NCI-H446 (cell line): ENCODE results near the gene HADHA.
"Not testable (repeated sequence)": the region's sequence is repeated elsewhere in the genome, so short reads cannot be mapped to it uniquely, and the experiment has no call there.

Source experiments
- DNase-seq, 2 experiments: peaks; one replicate each; lab custom pipeline; 2025; lab: John Stamatoyannopoulos, UW

HADHA gene

DNA sequence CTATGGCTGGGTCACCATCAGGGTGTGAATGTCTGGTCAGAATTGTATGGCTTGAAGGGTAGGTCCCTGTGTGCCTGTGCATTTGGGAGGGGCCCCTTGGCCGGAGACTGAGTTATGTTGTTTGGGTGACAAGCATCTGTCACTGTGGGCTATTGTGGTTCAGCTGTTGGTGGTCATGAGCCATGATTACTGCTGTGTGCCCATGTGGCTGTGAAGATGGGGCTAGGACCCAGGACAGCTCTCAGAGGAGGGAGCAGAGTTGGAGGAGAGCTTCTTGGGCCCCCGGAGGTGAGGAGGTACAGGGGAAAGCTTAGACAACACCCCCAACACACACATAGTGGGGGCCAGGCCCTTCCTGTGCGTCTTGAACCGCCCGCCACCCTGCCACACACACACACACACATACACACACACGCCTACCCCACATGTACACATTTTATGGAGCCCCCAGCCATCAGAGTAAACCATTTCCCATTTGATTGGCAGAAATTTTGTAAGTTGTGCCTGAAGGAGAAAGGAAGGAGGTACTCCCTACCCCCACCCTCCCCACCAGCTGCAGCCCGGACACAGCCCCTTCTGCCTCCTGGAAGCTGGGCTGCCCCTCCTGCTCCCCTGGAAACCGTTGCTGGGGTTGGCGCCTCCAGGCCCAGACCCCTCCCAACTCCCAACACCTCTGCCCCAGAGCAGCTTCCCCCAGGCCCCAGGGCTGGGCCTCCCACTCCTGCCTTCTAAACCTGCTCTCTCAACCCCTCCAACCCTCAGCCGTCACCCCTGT is 69.6 kb downstream of the HADHA start:
- DNase-seq: no peak

DNA sequence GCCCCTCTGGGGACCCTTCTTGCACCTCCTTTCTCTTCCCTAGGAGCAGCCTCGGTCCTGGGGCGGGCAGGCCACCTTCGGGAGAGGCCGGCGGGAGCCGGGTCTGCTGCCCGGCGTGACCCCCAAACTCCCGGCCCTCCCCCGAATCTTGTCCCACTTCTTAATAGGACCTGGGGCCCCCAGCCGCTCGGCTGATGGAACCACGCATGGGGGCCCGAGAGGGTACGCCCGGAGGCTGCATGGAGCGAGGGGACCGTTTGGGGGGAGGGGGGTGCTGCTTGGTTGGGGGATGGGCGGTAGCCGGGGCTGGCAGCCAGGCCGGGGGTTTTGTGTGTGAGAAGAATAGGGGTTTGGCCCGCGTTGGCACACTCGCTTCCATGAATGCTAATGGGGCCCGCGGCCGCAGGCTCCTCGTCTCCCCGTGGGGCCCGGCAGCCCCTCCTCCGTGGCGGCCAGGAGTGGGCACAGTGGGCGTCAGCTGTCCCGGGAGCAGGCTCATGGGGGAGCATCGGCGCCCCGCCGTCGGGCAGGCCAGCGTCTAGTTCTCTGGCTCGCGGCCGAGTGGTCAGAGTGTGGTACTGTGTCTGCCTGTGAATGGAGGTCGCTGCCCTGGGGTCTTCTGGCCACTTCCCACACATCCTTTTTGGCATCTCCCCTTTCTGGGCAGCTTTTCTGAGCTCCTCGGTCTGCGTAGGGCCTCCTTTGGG is 70.5 kb downstream of the HADHA start:
- DNase-seq: no peak

DNA sequence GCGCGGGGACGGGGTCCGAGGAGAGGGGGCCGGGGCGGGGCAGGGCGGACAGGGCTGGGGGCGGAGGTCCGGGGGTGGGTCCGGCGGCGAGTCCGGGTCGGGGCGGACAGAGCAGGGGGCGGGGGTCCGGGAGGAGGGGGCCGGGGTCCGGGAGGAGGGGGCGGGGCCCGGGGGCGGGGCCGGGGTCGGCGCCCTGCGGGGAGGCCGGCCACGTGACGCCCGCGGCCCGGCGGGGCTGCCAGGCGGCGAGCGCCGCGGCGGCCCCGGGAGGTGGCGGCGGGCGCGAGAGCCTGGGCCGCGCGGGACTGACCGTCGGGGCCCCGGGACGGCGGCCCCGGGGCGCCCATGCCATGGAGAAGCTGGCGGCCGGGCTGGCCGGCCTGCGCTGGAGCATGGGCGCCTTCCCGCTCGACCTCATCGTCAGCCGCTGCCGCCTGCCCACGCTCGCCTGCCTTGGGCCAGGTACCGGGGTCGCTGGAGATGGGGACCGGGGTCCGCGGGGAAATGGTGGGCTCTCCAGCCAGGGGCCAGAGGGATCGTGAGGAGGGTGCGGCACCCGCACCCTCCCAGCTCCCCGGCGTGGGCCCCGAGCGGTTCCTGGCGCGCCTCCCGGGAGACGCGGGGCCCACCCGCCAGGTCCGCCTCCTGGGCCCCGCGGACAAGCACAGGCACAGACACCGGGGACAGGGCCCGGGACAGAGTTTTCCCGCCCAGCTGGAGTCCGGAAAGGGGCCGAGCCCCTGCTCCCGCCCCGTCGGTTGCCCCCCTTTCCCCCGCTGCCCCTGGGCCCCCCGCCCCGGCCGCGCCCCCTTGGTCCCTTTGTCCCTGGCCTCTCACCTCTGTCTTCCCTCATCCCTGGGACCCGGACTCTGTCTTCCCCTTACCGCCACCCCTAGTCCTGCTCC is 71.3 kb downstream of the HADHA start, which contains the start of gene GAREM2:
GAREM2 (plus strand) TSS at position 218 of the 905 bp plus-strand sequence; CDS start at position 351, 133 bp downstream.
- peak in 1 of 2 experiments; percentile 17 for DNase-seq

DNA sequence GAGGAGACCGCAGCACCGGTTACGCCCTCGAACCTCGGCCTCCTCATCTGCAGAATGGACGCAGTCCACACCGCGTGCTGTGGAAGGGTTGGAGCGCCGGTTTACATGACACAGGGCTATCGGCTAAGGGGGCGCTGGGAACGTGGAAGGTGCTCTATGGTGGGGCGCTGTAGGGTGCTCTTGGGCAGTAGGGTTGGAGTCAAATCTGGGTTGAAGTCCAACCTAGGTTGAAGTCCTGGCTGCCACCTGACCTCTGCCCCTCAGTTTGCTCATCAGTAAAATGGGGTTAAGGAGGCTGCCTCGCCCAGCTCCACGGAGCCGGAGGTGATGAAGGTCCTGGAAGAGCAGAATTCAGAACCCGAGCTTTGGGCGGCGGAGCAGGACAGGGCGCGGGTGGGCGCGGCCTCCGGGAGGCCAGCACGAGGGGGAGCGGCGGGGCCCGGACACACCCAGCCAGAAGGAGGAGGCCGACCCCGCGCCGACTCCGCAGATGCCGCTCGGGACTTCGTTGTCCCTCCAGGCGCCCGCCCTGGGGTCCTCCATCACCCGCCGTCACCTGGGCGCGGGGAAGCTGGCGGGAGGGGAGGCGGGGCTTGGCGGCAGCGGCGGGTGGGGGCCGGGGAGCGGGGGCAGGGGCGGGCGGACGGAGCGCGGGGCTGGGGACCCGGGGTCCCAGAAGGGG is 72.1 kb downstream of the HADHA start:
- DNase-seq: no peak

DNA sequence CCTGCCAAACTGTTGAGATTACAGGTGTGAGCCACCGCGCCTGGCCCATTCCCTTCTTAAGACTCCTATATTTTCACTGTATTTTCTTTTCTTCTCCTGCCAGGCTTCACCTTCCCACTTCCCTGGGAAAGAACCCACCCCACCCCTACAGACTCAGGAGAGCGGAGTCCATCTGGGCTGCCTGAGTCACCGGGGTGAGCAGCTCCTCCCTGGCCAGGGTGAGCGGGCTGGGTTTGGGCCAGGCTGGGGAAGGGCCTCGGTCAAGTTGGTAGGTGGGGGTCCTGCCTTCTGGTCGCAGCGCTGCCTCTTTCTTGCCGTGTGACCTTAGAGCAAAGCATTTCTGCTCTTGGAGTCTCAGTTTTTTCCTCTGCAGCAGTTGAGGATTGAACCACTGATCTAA is 73.6 kb downstream of the HADHA start:
- no peak for DNase-seq

DNA sequence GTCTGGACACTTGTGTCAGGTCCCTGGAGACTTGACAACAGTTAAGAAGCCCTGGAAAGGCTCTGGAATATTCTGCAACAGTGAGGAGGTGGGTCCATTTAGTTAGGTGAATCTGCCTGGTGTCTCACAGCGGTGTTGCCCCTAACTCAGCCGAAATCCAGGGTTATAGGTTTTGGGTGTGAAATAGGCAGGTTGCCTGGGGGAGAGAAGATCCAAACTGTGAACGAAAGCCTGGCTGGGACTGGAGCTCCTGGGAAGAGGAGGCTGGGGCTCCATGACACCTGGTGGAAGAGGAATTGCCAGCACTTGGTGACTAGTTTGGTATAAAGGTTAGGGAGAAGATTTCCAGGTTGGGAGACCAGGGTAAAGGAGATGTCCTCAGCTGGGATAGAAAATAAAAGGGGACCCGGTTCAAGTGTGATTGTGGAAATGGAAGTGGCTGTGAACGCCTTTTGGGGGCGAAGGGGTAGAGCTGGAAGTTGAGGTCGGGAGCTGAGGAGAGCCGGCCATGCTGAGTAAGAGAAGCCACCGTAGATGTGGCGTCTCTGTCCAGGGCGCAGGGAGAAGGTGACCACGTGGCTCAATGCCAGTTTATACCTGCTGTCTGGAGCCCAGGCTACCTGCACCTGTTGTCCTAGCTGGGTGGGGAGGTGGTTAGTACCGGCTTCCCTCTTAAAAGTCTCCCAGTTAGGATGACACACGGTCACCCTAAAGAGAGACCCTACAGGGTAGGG is 74.6 kb downstream of the HADHA start:
- DNase-seq: no peak

DNA sequence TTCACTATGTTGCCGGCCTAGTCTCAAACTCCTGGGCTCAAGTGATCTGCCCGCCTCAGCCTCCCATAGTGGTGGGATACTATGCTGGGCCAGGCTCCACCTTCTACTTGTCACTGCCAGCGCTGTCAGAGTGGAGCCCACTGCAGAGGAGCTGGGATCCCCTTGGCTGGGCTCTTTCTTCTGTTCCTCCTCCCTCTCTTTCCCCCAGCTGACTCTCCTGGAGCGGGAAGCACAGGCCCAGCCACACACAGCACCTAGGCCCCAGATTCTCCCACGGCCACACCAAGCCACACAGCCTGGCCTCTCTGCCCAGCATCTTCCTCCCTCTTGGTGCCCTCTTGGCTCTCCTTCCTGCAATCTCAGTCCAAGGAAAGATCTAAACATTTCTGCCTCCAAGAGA is 75.2 kb downstream of the HADHA start:
- no peak for DNase-seq

DNA sequence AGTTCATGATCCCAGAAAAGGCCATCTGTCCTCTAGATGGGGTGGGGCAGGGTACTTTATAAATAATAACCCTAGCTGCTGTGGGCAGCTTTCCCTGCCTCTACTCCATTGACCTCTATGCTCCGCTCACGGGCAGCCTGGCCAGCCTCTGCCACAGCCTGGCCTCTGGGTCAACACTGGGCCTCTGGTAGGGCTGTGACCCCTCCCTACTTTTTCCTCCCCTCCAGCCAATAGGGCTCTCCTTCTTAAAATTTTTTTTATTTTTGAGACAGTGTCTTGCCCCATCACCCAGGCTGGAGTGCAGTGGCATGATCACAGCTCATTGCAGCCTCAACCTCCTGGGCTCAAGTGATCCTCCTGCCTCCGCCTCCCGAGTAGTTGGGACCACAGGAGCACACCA is 75.6 kb downstream of the HADHA start:
- no peak for DNase-seq

DNA sequence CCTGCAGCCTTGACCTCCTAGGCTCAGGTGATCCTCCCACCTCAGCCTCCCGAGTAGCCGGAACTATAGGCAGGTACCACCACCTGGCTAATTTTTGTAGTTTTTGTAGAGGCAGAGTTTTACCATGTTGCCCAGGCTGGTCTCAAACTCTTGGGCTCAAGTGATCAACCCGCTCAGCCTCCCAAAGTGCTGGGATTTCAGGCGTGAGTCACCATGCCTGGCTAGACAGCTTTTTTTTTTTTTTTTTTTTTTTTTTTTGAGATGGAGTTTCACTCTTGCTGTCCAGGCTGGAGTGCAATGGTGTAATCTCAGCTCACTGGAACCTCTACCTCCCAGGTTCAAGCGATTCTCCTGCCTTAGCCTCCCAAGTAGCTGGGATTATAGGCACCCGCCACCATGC is 77.9 kb downstream of the HADHA start:
- DNase-seq: not testable (repeated sequence)

DNA sequence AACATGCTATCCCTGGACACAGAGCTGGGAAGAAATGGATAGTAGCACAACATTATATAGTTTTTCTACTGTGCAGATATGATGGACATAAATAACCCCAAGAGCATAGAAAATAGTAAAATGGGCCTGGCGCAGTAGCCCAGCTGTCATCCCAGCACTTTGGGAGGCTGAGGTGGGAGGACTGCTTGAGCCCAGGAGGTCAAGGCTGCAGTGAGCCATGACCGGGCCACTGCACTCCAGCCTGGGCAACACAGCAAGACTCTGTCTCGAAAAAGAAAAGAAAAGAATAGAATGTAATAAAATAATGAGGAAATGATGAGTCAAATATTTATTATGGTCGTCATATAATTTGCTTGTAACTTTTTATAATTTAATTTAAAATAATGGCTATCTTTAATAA is 79.0 kb downstream of the HADHA start:
- no peak for DNase-seq

DNA sequence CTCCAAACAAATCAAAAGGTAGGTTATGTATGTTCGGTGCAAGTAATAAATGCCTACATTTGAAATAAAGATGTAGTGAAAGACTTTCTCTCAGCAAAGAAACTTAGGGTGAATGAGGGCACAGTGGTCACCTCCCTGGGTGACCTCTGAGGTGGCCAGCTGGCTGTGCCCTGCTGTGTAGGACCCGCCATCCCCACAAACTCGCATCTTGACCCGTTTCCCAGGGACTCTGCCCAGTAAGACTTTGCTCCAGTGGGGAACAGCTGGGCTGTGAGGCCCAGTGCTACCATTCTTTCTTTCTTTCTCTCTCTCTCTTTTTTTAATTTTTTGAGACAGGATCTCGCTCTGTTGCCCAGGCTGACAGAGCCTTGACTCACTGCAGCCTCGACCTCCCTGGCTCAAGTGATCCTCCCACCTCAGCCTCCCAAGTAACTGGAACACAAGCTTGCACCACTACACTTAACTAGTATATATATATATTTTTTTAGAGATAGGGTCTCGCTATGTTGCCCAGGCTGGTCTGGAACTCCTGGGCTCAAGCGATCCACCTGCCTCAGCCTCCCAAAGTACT is 79.7 kb downstream of the HADHA start:
- DNase-seq: no peak

DNA sequence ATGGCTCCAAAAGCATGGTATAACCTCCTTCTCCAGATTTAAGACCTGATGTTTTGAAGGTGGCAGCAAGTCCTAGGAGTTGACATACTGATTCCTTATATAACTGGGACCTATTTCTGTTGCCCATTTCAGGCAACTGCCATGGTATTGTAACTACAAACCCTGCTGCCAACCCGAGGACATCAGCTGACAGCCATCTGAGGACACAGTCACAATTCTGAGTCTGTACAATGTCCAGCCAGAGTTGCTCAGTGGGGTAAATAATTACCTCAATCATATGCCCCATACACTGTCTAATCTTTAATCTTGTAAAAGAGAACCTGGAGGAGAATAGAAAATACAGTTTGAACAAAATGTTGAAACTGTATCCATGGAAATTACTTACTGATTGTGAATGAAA is 80.2 kb downstream of the HADHA start:
- no peak for DNase-seq

DNA sequence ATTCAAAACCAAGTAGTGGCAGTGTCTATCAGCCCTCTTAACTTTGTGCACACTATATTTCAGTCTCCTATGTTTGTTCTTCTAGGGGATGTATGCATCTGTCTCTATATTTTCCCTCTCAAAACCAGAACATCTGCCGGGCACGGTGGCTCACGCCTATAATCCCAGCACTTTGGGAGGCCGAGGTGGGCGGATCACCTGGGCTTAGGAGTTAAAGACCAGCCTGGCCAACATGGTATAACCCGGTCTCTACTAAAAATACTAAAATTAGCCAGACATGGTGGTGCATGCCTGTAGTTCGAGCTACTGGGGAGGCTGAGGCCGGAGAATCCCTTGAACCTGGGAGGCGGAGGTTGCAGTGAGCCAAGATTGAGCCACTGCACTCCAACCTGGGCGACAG is 81.5 kb downstream of the HADHA start:
- DNase-seq: no peak

DNA sequence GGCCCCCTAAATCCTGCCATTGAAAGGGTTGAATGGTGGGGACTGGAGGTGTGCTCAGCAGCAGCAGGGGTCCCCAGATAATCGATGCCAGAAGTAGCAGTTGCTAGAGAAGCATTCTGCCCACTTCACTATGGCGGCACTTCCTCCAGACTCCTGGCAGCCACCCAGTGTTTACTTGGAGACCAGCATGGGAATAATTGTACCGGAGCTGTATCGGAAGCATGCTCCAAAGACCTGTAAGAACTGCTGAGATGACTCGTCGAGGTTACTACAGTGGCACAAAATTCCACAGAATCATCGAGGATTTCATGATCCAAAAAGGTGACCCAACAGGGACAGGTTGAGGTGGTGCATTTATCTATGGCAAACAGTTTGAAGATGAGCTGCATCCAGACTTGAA is 82.5 kb downstream of the HADHA start:
- no peak for DNase-seq

DNA sequence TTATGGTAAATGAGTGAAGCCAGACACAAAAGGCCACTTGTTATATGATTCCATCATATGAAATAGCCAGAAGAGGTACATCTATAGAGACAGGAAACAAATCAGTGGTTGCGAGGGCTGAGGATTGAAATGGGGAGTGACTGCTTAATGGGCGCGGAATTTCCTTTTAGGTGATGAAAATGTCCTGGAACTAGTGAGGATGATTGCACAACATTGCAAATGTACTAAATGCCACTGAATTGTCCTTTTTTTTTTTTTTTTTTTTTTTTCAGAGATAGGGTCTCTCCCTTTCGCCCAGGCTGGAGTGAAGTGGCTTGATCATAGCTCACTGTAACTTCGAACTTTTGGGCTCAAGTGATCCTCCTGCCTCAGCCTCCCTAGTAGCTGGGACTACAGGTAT is 86.9 kb downstream of the HADHA start:
- no peak for DNase-seq

DNA sequence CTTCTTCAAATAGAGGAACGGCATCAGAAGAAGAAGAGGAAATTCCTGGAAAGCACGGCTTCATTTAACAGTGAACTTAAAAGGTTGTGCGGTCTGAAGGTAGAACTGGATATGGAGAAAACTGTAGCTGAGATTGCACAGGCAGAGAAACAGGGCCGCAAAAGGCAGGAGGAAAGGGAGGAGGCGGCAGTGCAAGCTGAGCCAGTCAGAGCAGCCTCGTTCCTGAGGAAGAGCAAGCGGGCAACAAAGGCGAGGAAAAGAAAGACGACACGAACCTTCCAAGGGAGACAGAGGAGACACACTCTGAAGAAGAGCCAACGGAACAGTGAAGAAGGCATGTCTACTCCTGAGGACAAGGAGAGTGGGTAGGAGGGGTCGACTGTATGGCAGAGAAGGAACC is 94.2 kb downstream of the HADHA start:
- DNase-seq: no peak

DNA sequence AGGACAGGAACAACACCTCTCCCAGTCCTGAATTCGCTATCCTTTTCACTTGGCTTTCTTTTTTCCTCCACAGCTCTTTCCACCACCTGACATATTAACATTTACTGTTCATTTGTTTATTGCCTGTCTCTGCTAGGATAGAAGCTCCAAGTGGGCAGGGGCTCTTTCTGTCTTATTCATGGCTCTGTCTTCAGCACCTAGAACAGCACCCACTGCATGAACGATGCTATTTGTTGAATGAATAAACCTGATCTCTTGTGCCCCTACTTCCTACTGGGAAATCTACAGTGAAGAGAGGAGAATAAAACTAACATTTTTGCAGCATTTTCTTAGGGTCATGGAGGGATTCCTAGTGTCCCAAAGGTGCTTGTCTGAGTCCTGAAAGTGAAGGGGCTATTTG is 95.9 kb downstream of the HADHA start:
- no peak for DNase-seq

DNA sequence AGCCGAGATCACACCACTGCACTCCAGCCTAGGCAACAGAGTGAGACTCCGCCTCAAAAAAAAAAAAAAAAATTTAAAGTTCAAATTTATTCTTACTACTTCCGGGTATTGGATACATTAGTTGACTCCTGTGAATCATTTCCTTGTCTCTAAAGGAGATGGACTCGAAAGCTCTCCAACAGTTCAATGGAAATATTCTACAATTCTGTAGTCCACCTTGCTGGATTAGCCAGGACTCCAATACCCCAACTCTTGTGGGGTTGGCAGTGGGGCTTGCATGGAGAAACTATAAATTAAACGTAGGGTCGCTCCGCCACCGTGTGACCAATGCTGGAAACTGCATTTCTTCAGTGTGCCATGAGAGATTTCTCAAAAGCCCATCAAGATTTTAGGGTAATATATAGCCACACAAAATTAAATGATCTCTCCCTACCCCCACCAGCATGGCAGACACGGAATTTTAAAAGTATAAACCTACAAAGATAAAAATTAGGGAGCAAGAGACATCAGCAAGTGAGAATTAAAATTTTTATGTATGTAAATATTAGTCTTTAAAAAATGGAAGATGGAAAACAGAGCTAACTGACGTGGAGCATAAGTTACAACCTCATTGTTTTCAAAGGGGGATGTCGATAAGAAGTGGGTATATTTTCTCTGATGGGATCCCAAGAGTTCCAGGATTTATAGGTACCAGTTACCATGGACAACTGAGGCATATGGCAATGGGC is 99.3 kb downstream of the HADHA start:
- peak; percentile 23 to 76 for DNase-seq

DNA sequence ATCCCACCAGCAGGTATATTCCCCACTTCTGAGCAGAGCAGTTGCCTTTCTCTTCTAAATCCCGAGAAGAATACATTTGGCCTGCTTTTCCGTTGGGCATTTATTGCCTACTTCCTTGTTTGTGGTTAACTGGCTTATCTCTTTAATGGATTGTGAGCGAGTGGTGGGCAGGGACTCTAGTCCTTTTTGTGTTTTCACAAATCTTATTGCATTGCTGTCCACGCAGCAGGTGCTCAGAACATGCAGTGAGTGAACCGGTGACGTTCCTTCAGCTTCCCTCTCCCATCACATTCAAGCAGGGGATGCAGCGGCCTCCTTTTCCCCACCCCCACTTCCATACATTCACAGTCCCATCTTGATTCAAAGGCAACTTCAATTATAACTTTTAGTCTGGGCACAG is 100.4 kb downstream of the HADHA start:
- DNase-seq: no peak

DNA sequence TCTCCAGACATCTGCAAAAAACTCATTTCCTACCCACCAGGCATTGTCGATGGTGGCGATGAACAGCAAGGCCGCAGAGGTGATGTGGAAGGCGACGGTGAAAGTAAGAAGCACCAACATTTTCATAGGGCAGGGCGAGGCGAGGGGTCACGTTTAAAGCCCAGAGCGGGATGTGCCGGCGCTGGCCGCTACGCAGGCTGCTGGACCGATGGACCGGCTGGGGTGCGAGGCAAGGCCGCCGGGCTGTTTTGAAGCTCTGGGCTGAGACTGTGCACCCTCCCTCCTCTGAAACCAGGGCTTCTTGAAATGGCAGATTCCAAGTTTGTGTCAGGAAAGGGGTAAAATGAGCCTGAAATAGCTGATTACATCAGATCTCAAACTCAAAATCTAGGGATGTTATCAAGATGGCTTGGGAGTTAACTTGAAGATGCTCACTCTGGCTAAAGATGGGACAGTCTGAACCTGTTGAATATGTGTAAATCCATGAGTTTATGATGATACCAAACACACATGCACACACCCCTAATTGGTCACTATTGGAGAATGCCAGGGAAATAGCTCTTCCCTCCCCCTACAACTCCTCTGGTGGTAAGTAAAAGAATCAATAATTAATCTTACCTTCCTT is 103.2 kb downstream of the HADHA start:
- no peak for DNase-seq
